ENCODE data around the gene GABPB1.
A peak's percentile ranks its signal among the peaks of the same experiment; 100 is the strongest.

The GABPB1 gene

GRCh38 chr15:50344006-50344464 is 11.0 kb downstream of the GABPB1 start:
- no peak for DNase-seq

GRCh38 chr15:50341616-50342136 is 13.3 kb downstream of the GABPB1 start:
- DNase-seq, result no peak

DNA sequence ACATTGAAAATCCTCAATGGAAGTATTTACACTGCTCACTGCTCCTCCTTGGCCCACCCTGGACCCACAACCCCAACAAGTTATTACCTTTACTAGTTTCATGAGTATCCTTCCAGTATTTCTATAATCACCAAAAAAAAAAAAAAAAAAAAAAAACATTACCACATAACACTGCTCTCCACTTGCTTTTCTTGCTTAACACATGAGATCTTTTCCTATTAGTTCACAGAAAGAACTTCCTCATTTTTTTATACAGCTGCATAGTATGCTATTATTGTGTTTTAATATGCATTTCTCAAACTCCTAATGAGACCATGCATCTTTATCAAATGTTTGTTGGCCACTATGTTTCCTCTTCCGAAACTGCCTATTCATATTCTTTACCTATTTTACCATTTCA is 14.6 kb downstream of the GABPB1 start:
- DNase-seq, result no peak

- DNase-seq, result no peak
Measured at GRCh38 chr15:50339717-50340116, 15.3 kb downstream of the GABPB1 start.

GRCh38 chr15:50335251-50335650 is 19.7 kb downstream of the GABPB1 start:
- DNase-seq, result no peak

GRCh38 chr15:50333229-50333628 is 21.8 kb downstream of the GABPB1 start:
- DNase-seq, result no peak

GRCh38 chr15:50330921-50331320 is 24.1 kb downstream of the GABPB1 start:
- DNase-seq, result no peak

DNA sequence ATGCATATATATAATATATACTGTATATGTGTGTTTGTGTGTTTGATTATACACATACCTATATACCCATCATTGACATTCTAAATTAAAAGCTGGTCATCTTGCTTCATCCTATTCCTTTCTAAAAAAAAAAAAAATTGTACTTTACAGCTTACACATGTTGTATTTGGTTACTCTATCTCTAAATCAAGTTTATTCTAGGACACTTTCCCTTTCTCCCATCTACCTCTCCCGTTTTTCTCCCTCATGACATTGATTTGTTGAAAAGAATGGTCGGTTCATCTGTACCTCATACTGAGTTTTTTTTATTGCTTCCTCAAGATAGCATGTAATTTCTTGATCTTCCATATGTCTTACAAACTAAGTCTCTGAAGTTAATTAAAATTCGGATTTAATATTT is 26.9 kb downstream of the GABPB1 start:
- DNase-seq, result no peak

DNA sequence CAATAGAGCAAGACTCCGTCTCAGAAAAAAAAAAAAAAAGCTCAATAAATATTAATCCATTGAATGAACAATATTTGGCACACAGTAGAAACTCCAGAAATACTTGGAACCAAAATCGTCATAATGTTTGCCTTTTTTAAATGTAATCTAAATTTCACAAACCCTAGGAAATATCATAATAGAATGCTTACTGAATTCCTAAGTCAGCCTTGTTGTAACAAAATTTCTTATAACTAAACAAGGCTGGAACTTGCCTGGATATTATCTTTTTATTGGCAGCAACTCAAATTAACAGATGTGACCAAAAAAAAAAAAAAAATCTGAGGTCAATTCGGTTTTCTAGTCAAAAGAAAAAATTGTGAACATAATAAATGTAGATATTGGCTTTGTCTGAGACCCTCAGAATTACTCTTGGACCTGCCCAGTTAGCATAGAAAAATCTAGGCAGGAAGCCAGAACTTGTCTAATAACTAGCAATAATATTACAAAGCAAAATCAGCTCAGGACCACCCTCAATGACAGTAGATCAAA is 33.3 kb downstream of the GABPB1 start:
- no peak for DNase-seq

- no peak for DNase-seq
Measured at GRCh38 chr15:50320504-50320903, 34.5 kb downstream of the GABPB1 start.

DNA sequence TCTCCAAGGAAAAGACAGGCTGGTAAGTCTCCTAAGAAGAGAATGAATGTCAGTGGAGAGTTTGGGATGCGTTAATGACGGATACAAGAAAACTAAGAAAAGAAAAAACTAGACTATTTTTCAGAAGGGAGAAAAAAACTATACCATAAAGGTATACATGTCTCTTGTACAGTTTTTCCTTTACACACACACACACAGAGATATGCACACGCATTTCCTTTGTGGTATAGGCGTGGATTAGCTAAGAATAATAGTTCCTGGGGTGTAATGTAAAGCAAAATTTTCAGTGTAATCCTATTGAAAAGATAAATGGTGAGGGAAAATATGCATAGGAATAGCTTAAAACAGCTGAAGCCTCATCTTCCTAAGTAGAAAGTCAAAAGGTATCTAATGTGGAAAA is 36.3 kb downstream of the GABPB1 start:
- no peak for DNase-seq

DNA sequence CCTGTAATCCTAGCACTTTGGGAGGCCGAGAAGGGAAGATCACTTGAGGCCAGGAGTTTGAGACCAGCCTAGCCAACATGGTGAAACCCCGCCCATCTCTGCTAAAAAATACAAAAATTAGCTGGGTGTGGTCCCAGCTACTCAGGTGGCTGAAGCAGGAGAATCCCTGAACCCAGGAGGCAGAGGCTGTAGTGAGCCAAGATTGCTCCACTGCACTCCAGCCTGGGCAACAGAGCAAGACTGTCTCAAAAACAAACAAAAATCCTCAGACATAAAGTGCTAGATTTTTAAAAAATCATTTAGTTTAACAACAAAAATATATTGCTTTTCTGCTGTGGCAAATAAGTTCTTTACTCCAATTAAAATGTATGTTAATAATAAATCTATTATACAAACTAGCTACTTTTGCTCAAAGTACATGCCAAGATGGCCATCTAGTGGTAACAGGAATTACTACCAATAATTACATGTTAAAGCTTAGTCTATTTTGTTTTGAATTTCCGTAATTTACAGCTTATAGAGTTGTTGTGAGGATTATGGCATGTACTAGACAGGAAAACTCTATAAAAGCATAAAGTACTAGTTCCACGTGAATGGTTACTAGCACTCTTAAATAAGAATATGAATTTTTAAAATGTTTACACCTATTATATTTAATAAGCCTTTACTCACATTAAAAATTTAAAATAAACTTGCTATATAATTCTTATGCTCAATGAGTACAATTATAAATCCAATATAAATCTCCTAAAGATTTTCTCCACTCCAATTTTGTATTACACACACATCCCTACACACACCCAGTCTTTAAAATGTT is 39.0 kb downstream of the GABPB1 start:
- peak in 1 of 2 experiments; percentile 22 for DNase-seq

- no peak for DNase-seq
Measured at GRCh38 chr15:50312636-50313035, 42.4 kb downstream of the GABPB1 start.

GRCh38 chr15:50307799-50308198 is 47.2 kb downstream of the GABPB1 start:
- DNase-seq, result no peak

DNA sequence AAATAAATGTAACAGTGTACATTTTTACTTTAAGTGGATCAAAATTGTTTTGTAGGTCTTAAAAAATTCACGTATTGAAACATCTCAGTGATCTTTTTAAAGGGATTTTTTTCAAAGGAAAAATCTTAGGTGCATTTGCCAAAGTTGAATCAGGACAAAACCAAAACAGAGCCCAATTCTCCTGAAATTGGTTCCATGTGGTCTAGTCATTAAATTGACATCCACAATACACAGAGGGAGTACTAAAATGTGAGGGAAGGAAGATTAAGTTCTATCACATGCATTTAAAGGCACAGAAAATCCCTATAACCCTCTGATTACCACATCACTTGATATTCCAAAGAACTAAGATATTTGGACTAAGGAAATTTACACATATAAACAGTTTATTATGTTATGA is 50.2 kb downstream of the GABPB1 start:
- DNase-seq, result no peak

GRCh38 chr15:50302581-50302980 is 52.4 kb downstream of the GABPB1 start:
- no peak for DNase-seq

GRCh38 chr15:50298340-50298739 is 56.7 kb downstream of the GABPB1 start:
- DNase-seq, result no peak

GRCh38 chr15:50295966-50296365 is 59.0 kb downstream of the GABPB1 start:
- no peak for DNase-seq

DNA sequence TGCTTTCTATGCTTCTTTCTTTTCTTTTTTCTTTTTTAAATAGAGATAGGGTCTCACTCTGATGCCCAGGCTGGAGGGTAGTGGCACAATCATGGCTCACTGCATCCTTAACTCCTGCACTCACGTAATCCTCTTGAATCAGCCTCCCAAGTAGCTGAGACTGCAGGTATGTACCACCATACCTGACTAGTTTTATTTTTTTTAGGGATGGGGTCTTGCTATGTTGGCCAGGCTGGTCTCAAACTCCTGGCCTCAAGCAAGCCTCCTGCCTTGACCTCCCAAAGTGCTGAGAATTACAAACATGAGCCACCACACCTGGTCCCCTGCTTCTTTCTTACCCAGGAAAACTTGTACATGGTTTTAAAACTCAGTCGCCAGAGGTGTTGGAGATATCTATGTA is 65.2 kb downstream of the GABPB1 start:
- no peak for DNase-seq

DNA sequence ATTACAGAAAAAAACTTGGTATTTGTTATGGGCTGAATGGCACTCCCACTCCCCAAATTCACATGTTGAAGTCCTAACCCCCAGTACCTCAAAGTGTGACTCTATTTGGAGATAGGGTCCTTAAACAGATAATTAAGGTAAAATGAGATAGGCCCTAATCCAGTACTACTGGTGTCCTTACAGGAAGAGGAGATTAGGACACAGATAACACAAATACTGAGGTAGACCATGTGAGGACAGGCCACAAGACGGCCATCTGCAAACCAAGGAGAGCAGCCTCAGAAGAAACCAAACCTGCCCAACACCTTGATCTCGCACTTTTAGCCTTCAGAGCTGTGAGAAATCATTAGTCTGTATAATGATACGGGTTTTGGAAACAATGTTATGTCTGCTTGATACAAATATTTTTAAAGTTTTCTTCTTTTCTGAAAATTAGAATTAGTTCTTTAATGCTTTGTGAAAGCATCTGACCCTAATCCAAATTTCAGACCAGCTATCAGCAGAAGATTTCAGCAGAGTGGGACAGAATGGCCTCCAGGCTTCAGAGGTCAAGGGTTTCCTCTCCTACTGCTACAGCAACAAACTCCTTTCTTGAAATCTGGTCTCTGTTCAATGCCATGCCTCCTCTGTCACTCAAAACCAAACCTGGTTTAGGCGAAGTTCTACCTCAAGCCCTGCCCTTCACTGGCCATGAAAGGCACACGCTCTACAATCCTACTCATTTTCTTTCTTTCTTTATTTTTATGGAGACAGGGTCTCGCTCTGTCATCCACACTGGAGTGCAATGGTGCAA is 67.5 kb downstream of the GABPB1 start:
- no peak for DNase-seq

DNA sequence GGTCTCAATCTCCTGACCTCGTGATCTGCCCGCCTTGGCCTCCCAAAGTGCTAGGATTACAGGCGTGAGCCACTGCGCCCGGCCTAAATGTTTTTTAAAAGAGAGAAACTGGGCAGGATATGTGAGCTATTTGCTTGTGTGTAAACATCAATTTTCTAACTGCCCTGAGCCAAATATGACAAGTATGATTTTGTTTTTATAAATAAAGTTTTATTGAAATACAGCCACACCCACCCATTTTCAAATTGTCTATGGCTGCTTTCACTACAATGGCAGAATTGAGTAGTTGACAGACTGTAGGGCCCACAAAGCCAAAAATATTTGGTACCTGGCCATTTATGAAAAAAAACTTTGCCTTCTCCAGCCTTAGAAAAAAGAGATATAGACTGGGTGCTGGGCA is 73.6 kb downstream of the GABPB1 start:
- DNase-seq, result no peak

- no peak for DNase-seq
Measured at GRCh38 chr15:50280271-50280670, 74.7 kb downstream of the GABPB1 start.

GRCh38 chr15:50278496-50278895 is 76.5 kb downstream of the GABPB1 start:
- DNase-seq, result no peak

- no peak for DNase-seq
Measured at GRCh38 chr15:50277370-50277769, 77.6 kb downstream of the GABPB1 start.
